Lower leg skin (tissue), 3 donors: ENCODE measurements around the gene OSBPL2.

Experiments
- CTCF ChIP-seq, 3 donors: fragments of 450-650 bp; IDR thresholded peaks; one replicate each; pipeline ENCODE4 v1.5.1; 2016; ENCODE audit warnings: antibody characterized with exemption in 3 of 3, mild to moderate bottlenecking in 3 of 3, moderate library complexity in 2 of 3
- POLR2A ChIP-seq, 2 donors: fragments of 450-650 bp; IDR thresholded peaks; one replicate each; pipeline ENCODE4 v1.6.1; 2016 to 2017; ENCODE audit warnings: antibody characterized with exemption in 2 of 2, mild to moderate bottlenecking in 1 of 2, moderate library complexity in 1 of 2

- TF ChIP-seq CTCF (IDR thresholded peaks at IDR 0.05) (no peak), POLR2A (IDR thresholded peaks at IDR 0.05) (no peak)
These were observed 26.5 kb upstream of the OSBPL2 start for GRCh38 chr20:62211769-62212288.
